Ovary (tissue), 9 donors: ENCODE results near the gene KCNH8. TPM values are rescaled to one million over a fixed set of nuclear protein-coding genes. Genes with fewer than 3 reads are reported as not detected.

Experiments used
- DNase-seq, 5 donors: peaks; one replicate each; pipeline ENCODE4 v3.0.0-alpha.2; 2019 to 2020
- H3K27ac ChIP-seq, 2 donors: fragments of 200-600 bp; one replicate each; pipeline versions ENCODE4 v1.5.1 to v1.8.0; 2019 to 2022
- H3K27me3 ChIP-seq: fragments of 200-600 bp; one replicate; pipeline ENCODE4 v1.8.0; 2022
- H3K36me3 ChIP-seq: fragments of 200-600 bp; sonication (generic); one replicate; pipeline ENCODE4 v1.5.1; 2019
- H3K4me1 ChIP-seq: one replicate; pipeline ENCODE4 v1.8.1; 2013; ENCODE audit warnings: mild to moderate bottlenecking, moderate library complexity; ENCODE audit not compliant: insufficient read depth
- H3K4me3 ChIP-seq: fragments of 200-600 bp; sonication (generic); one replicate; pipeline ENCODE4 v1.5.1; 2017
- H3K9me3 ChIP-seq, 2 donors: fragments of 200-600 bp in 1 of 2; sonication (generic) in 1 of 2; one replicate each; pipeline versions ENCODE4 v1.5.1 to v1.8.1; 2013 to 2019; ENCODE audit warnings: mild to moderate bottlenecking in 1 of 2, moderate library complexity in 1 of 2
- EP300 ChIP-seq: sonication (generic); formaldehyde crosslinking; IDR thresholded peaks from one replicate; pipeline ENCODE4 v1.6.1; 2017; ENCODE audit warnings: antibody characterized with exemption
- POLR2A ChIP-seq: fragments of 450-650 bp; IDR thresholded peaks from one replicate; pipeline ENCODE4 v1.6.1; 2017; ENCODE audit warnings: antibody characterized with exemption, mild to moderate bottlenecking, moderate library complexity
- WGBS, 3 donors: extraction: QIAGEN DNeasy Blood & Tissue Kit in 1 of 3; methylation state at CpG; one replicate each; pipeline versions ENCODE4 v1.1.5 to v1.1.7; 2013 to 2017; 5-methylcytosine and 5-hydroxymethylcytosine counted together
- intact Hi-C, 4 donors: fragments of 100-400 bp; cut with DNase I; formaldehyde crosslinking; loops; one replicate each; pipeline versions ENCODE4 v1.11.0 to v1.15.1; 2022 to 2023
- polyA plus RNA-seq, 2 donors: library from polyadenylated mRNA; stranded (reverse); fragments of 200-250 nt in 1 of 2; fragments of 350-450 nt in 1 of 2; fragmentation: Illumina TruSeq in 1 of 2; extraction: RNeasy Lipid Tissue Mini Kit (QIAGEN cat#74804) in 1 of 2; gene quantifications; one replicate each; pipeline ENCODE4 v1.2.3, GENCODE V29; 2013 to 2014
- total RNA-seq, 7 donors: library from RNA; depleted of rRNA in 2 of 7; stranded (reverse); fragments of >200 nt in 2 of 7; fragmentation: NEBNext Ultra II Directional in 3 of 7; extraction: Animal tissue kit (Norgen Biotek cat#: 25700) in 3 of 7; gene quantifications; one replicate each; pipeline versions ENCODE4 v1.1.0 to v1.2.4, GENCODE V29; 2016 to 2023
- TF ChIP-seq, protein P1 (sequence below), 3 donors: fragments of 450-650 bp in 2 of 3; fragments of 200-600 bp in 1 of 3; IDR thresholded peaks; one replicate each; pipeline versions ENCODE4 v1.5.1 to v1.8.0; 2016 to 2022; ENCODE audit warnings: antibody characterized with exemption in 3 of 3, mild to moderate bottlenecking in 1 of 3
- donor health status: DM: no; HTN: no; CAD: no; lungs with moderate emphysema.
- donor health status: DM: no; HTN: no; CAD: no.
- donor health status: Bipolar disorder and iron deficiency.
- donor health status: DM: yes; HTN: yes; CAD: no.
- donor health status: DM: no; HTN: no; CAD: no.
- donor health status: DM: yes; HTN: yes; CAD: no.

Gene KCNH8
- total and polyA plus RNA-seq, 9 donors = 0.05 to 1.4 (median 0.17) TPM; not detected in 1

- WGBS, 3 donors = 77 to 91% (median 85%) methylated on average over 3 of the region's 3 CpGs
- no peak for TF ChIP-seq POLR2A
- TF ChIP-seq, protein P1, sequence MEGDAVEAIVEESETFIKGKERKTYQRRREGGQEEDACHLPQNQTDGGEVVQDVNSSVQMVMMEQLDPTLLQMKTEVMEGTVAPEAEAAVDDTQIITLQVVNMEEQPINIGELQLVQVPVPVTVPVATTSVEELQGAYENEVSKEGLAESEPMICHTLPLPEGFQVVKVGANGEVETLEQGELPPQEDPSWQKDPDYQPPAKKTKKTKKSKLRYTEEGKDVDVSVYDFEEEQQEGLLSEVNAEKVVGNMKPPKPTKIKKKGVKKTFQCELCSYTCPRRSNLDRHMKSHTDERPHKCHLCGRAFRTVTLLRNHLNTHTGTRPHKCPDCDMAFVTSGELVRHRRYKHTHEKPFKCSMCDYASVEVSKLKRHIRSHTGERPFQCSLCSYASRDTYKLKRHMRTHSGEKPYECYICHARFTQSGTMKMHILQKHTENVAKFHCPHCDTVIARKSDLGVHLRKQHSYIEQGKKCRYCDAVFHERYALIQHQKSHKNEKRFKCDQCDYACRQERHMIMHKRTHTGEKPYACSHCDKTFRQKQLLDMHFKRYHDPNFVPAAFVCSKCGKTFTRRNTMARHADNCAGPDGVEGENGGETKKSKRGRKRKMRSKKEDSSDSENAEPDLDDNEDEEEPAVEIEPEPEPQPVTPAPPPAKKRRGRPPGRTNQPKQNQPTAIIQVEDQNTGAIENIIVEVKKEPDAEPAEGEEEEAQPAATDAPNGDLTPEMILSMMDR (IDR thresholded peaks at IDR 0.05) = no peak
- TF ChIP-seq EP300 = no peak
- Histone ChIP-seq H3K9me3 (no peaks in the 10 kb centered on the region), H3K27me3 (no peaks in the 10 kb centered on the region), H3K4me1 (no peaks in the 10 kb centered on the region), H3K4me3 (no peak overlapping the region), H3K36me3 (no peaks in the 10 kb centered on the region), H3K27ac (no peak overlapping the region)
- DNase-seq = no peak
- intact Hi-C loops = no loop called here
These were observed 115.3 kb downstream of the KCNH8 start for GRCh38 chr3:19263606-19264005.

- Histone ChIP-seq H3K27me3 (no peaks in the 10 kb centered on the region), H3K4me3 (no peak overlapping the region), H3K9me3 (no peaks in the 10 kb centered on the region), H3K36me3 (no peaks in the 10 kb centered on the region), H3K4me1 (no peaks in the 10 kb centered on the region), H3K27ac (no peak overlapping the region)
- DNase-seq = no peak
- intact Hi-C loops = no loop called here
- TF ChIP-seq POLR2A = no peak
- TF ChIP-seq EP300 = no peak
- TF ChIP-seq, protein P1 (IDR thresholded peaks at IDR 0.05) = no peak
- 68 to 78% (median 74%) methylated on average over 6 of the region's 6 CpGs for WGBS, 3 donors
These were observed 116.1 kb downstream of the KCNH8 start for GRCh38 chr3:19264424-19264823.

GRCh38 chr3:19267040-19267439 is 118.7 kb downstream of the KCNH8 start:
- no peak overlapping the region for H3K27ac ChIP-seq
- H3K9me3 ChIP-seq = no peaks in the 10 kb centered on the region
- no peaks in the 10 kb centered on the region for H3K36me3 ChIP-seq
- H3K4me1 ChIP-seq = no peaks in the 10 kb centered on the region
- intact Hi-C loops = no loop called here
- DNase-seq = no peak
- TF ChIP-seq EP300 = no peak
- TF ChIP-seq POLR2A = no peak
- TF ChIP-seq, protein P1 (IDR thresholded peaks at IDR 0.05) = no peak
- H3K4me3 ChIP-seq = no peak overlapping the region
- H3K27me3 ChIP-seq = no peaks in the 10 kb centered on the region
- 44 to 54% (median 46%) methylated on average over 4 of the region's 4 CpGs for WGBS, 3 donors

DNA sequence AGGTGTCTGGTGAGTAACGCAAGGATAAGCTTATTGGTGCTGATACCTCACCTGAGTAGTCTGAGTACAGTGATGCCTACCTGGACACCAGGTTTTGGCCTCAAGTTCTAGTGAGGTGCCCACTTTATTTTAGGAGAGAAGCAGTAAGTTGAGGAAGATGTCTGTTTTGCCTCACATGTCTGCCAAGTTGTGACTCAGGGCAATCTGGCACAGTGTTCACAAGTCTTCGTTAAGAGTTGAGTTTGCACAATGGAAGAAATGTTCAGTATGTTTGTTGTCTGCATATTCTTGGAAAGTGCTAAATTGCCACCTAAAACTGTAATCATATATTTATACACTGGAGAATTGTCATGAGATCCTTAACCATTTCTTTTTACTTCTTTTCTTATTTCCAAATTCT is 122.2 kb downstream of the KCNH8 start:
- H3K4me3 ChIP-seq = no peak overlapping the region
- no peak for DNase-seq
- H3K27me3 ChIP-seq = no peaks in the 10 kb centered on the region
- intact Hi-C loops = no loop called here
- H3K36me3 ChIP-seq = no peaks in the 10 kb centered on the region
- TF ChIP-seq POLR2A = no peak
- TF ChIP-seq EP300 = no peak
- TF ChIP-seq, protein P1 (IDR thresholded peaks at IDR 0.05) = no peak
- WGBS, 3 donors = 70 to 75% (median 74%) methylated on average over 2 of the region's 2 CpGs
- no peaks in the 10 kb centered on the region for H3K4me1 ChIP-seq
- no peaks in the 10 kb centered on the region for H3K9me3 ChIP-seq
- no peak overlapping the region for H3K27ac ChIP-seq
